Trophoblast cell (in vitro differentiated cells and primary cell): ENCODE results near the gene LIN28A.

ENCODE experiments used
- DNase-seq, 2 donors: peaks; one replicate each; pipeline ENCODE4 v3.0.0-alpha.2; 2016
- H2AFZ ChIP-seq: 2 replicates; pipeline ENCODE4 v1.6.1; 2013; ENCODE audit warnings: low read length, moderate library complexity, mild to moderate bottlenecking; ENCODE audit not compliant: insufficient read depth, poor library complexity
- H2AK5ac ChIP-seq: 2 replicates; pipeline ENCODE4 v1.6.1; 2013; ENCODE audit warnings: mild to moderate bottlenecking, low read length
- H2BK120ac ChIP-seq: 2 replicates; pipeline ENCODE4 v1.6.1; 2013; ENCODE audit warnings: low read length, mild to moderate bottlenecking, moderate library complexity; ENCODE audit not compliant: insufficient read depth, poor library complexity
- H2BK12ac ChIP-seq: 2 replicates; pipeline ENCODE4 v1.6.1; 2013; ENCODE audit warnings: mild to moderate bottlenecking, low read length, moderate library complexity
- H2BK5ac ChIP-seq: 2 replicates; pipeline ENCODE4 v1.6.1; 2013; ENCODE audit warnings: low read length, low read depth, moderate library complexity, mild to moderate bottlenecking; ENCODE audit not compliant: poor library complexity
- H3K14ac ChIP-seq: 2 replicates; pipeline ENCODE4 v1.6.1; 2013; ENCODE audit warnings: mild to moderate bottlenecking, low read length
- H3K18ac ChIP-seq: 2 replicates; pipeline ENCODE4 v1.6.1; 2013; ENCODE audit warnings: mild to moderate bottlenecking, low read length
- H3K23ac ChIP-seq: 2 replicates; pipeline ENCODE4 v1.6.1; 2013; ENCODE audit warnings: low read length
- H3K27ac ChIP-seq: 2 replicates; pipeline ENCODE4 v1.5.1; 2013; ENCODE audit warnings: low read depth, mild to moderate bottlenecking, inconsistent platforms, low read length, moderate library complexity
- H3K27me3 ChIP-seq: 2 replicates; pipeline ENCODE4 v1.6.1; 2013; ENCODE audit warnings: inconsistent platforms, mild to moderate bottlenecking, low read length, moderate library complexity; ENCODE audit not compliant: insufficient read depth
- H3K36me3 ChIP-seq, 2 experiments: 1 replicate in 1 of 2; 2 replicates in 1 of 2; pipeline ENCODE4 v1.6.1; 2013; ENCODE audit warnings: low read length in 2 of 2, mild to moderate bottlenecking in 2 of 2, moderate library complexity in 1 of 2; ENCODE audit not compliant: insufficient read depth in 2 of 2, control insufficient read depth in 1 of 2
- H3K4ac ChIP-seq: 2 replicates; pipeline ENCODE4 v1.6.1; 2013; ENCODE audit warnings: low read depth, mild to moderate bottlenecking, low read length, moderate library complexity
- H3K4me1 ChIP-seq, 2 experiments: 1 replicate in 1 of 2; 2 replicates in 1 of 2; pipeline ENCODE4 v1.6.1; 2013; ENCODE audit warnings: low read length in 2 of 2, mild to moderate bottlenecking in 2 of 2, moderate library complexity in 1 of 2; ENCODE audit not compliant: insufficient read depth in 2 of 2, control insufficient read depth in 1 of 2
- H3K4me2 ChIP-seq: 2 replicates; pipeline ENCODE4 v1.6.1; 2013; ENCODE audit warnings: inconsistent platforms, mild to moderate bottlenecking, low read length, moderate library complexity
- H3K4me3 ChIP-seq: 2 replicates; pipeline ENCODE4 v1.5.1; 2013; ENCODE audit warnings: mild to moderate bottlenecking, low read depth, low read length, inconsistent platforms
- H3K79me1 ChIP-seq: one replicate; pipeline ENCODE4 v1.6.1; 2013; ENCODE audit warnings: low read length
- H3K79me2 ChIP-seq: 2 replicates; pipeline ENCODE4 v1.6.1; 2013; ENCODE audit warnings: low read length, mild to moderate bottlenecking; ENCODE audit not compliant: control insufficient read depth, insufficient read depth, poor library complexity
- H3K9ac ChIP-seq: 2 replicates; pipeline ENCODE4 v1.6.1; 2013; ENCODE audit warnings: mild to moderate bottlenecking, low read length
- H3K9me3 ChIP-seq: 2 replicates; pipeline ENCODE4 v1.6.1; 2013; ENCODE audit warnings: low read depth, mild to moderate bottlenecking, control low read depth, inconsistent platforms, low read length; ENCODE audit not compliant: insufficient read depth
- H4K12ac ChIP-seq: 2 replicates; pipeline ENCODE4 v1.6.1; 2013; ENCODE audit warnings: low read depth, mild to moderate bottlenecking, low read length, moderate library complexity
- H4K8ac ChIP-seq: 2 replicates; pipeline ENCODE4 v1.6.1; 2013; ENCODE audit warnings: low read depth, mild to moderate bottlenecking, low read length, moderate library complexity
- H4K91ac ChIP-seq: one replicate; pipeline ENCODE4 v1.6.1; 2013; ENCODE audit warnings: low read depth, mild to moderate bottlenecking, low read length, moderate library complexity
- WGBS: extraction: QIAGEN DNeasy Blood & Tissue Kit; methylation state at CpG from one replicate; pipeline ENCODE4 v1.1.7; 2013; ENCODE audit warnings: missing lambda C conversion rate; ENCODE audit not compliant: insufficient read length, insufficient coverage; ENCODE audit errors: extremely low coverage; 5-methylcytosine and 5-hydroxymethylcytosine counted together

Gene LIN28A

GRCh38 chr1:26411624-26412074 lies 1.0 kb downstream of the LIN28A start:
- H2AK5ac ChIP-seq, result peak overlapping the region; percentile 8
- H3K4me3 ChIP-seq, result peak overlapping the region; percentile 73
- H3K18ac ChIP-seq, result peak overlapping the region; percentile 98
- peak overlapping the region; percentile 39 for H2BK12ac ChIP-seq
- peaks cover 30% of the 10 kb centered on the region for H3K79me2 ChIP-seq
- H3K79me1 ChIP-seq, result peaks cover 32% of the 10 kb centered on the region
- H2AFZ ChIP-seq, result no peak overlapping the region
- H2BK5ac ChIP-seq, result peak overlapping the region; percentile 96
- H4K8ac ChIP-seq, result peak overlapping the region; percentile 44
- WGBS, result no CpG with 5 or more reads among the region's 20 CpGs
- peak overlapping the region; percentile 98 for H3K4ac ChIP-seq
- peak overlapping the region; percentile 25 for H4K12ac ChIP-seq
- DNase-seq, result no peak
- H3K4me2 ChIP-seq, result peak overlapping the region; percentile 94
- H3K14ac ChIP-seq, result peak overlapping the region; percentile 96
- H3K9ac ChIP-seq, result peak overlapping the region; percentile 20
- H3K36me3 ChIP-seq, result peaks cover 0 to 2% of the 10 kb centered on the region in 2 experiments
- H3K23ac ChIP-seq, result no peak overlapping the region
- no peaks in the 10 kb centered on the region for H3K9me3 ChIP-seq
- peak overlapping the region; percentile 83 for H3K27ac ChIP-seq
- H2BK120ac ChIP-seq, result peak overlapping the region; percentile 98
- peak overlapping the region; percentile 98 for H4K91ac ChIP-seq
- H3K4me1 ChIP-seq, result peaks cover 27 to 37% of the 10 kb centered on the region in 2 experiments
- no peaks in the 10 kb centered on the region for H3K27me3 ChIP-seq

GRCh38 chr1:26412180-26412840 lies 1.7 kb downstream of the LIN28A start:
- peak overlapping the region; percentile 44 for H4K8ac ChIP-seq
- H3K9me3 ChIP-seq, result no peaks in the 10 kb centered on the region
- H3K79me2 ChIP-seq, result peaks cover 30% of the 10 kb centered on the region
- H3K4me1 ChIP-seq, result peaks cover 29 to 41% of the 10 kb centered on the region in 2 experiments
- DNase-seq, result no peak
- peak overlapping the region; percentile 24 for H4K12ac ChIP-seq
- peak overlapping the region; percentile 98 for H3K4ac ChIP-seq
- peak overlapping the region; percentile 39 for H2BK12ac ChIP-seq
- H3K18ac ChIP-seq, result peak overlapping the region; percentile 98
- H3K79me1 ChIP-seq, result peaks cover 32% of the 10 kb centered on the region
- peak overlapping the region; percentile 73 for H3K4me3 ChIP-seq
- peak overlapping the region; percentile 83 for H3K27ac ChIP-seq
- peaks cover 0 to 2% of the 10 kb centered on the region in 2 experiments for H3K36me3 ChIP-seq
- H3K14ac ChIP-seq, result peak overlapping the region; percentile 96
- no CpG with 5 or more reads among the region's 9 CpGs for WGBS
- H3K27me3 ChIP-seq, result no peaks in the 10 kb centered on the region
- peak overlapping the region; percentile 8 for H2AK5ac ChIP-seq
- H4K91ac ChIP-seq, result peak overlapping the region; percentile 98
- H2BK5ac ChIP-seq, result peak overlapping the region; percentile 96
- H2BK120ac ChIP-seq, result peak overlapping the region; percentile 98
- H3K23ac ChIP-seq, result no peak overlapping the region
- peak overlapping the region; percentile 27 for H2AFZ ChIP-seq
- H3K4me2 ChIP-seq, result peak overlapping the region; percentile 94
- peak overlapping the region; percentile 20 for H3K9ac ChIP-seq

- H3K9ac ChIP-seq, result no peak overlapping the region
- H3K79me1 ChIP-seq, result peaks cover 37% of the 10 kb centered on the region
- no peak overlapping the region for H3K14ac ChIP-seq
- peaks cover 33 to 46% of the 10 kb centered on the region in 2 experiments for H3K4me1 ChIP-seq
- H2BK12ac ChIP-seq, result peak overlapping the region; percentile 16
- H4K12ac ChIP-seq, result no peak overlapping the region
- no CpG with 5 or more reads among the region's 1 CpG for WGBS
- peaks cover 31% of the 10 kb centered on the region for H3K79me2 ChIP-seq
- H3K27ac ChIP-seq, result peak overlapping the region; percentile 28
- H2AK5ac ChIP-seq, result peak overlapping the region; percentile 19
- H2BK5ac ChIP-seq, result no peak overlapping the region
- peak overlapping the region; percentile 11 for H3K18ac ChIP-seq
- no peak overlapping the region for H2AFZ ChIP-seq
- no peaks in the 10 kb centered on the region for H3K9me3 ChIP-seq
- no peak overlapping the region for H4K8ac ChIP-seq
- no peak for DNase-seq
- no peaks in the 10 kb centered on the region for H3K27me3 ChIP-seq
- H3K4ac ChIP-seq, result peak overlapping the region; percentile 37
- H3K36me3 ChIP-seq, result peaks cover 0 to 2% of the 10 kb centered on the region in 2 experiments
- H3K4me3 ChIP-seq, result no peak overlapping the region
- peak overlapping the region; percentile 94 for H3K4me2 ChIP-seq
- no peak overlapping the region for H3K23ac ChIP-seq
- H2BK120ac ChIP-seq, result no peak overlapping the region
- H4K91ac ChIP-seq, result peak overlapping the region; percentile 12
Measured at GRCh38 chr1:26413031-26413430, 2.4 kb downstream of the LIN28A start.

- H3K4me1 ChIP-seq, result peaks cover 28 to 33% of the 10 kb centered on the region in 2 experiments
- H4K8ac ChIP-seq, result no peak overlapping the region
- H4K12ac ChIP-seq, result peak overlapping the region; percentile 32
- no peak overlapping the region for H2AK5ac ChIP-seq
- peak overlapping the region; percentile 56 for H2BK5ac ChIP-seq
- H3K18ac ChIP-seq, result no peak overlapping the region
- H3K27me3 ChIP-seq, result no peaks in the 10 kb centered on the region
- peak; percentile 96 to 98 for DNase-seq
- peaks cover 17% of the 10 kb centered on the region for H3K79me1 ChIP-seq
- H3K27ac ChIP-seq, result peak overlapping the region; percentile 98
- no peak overlapping the region for H4K91ac ChIP-seq
- peak overlapping the region; percentile 52 for H3K4ac ChIP-seq
- no CpG with 5 or more reads among the region's 9 CpGs for WGBS
- no peak overlapping the region for H3K4me3 ChIP-seq
- peak overlapping the region; percentile 70 for H2BK12ac ChIP-seq
- H3K4me2 ChIP-seq, result peak overlapping the region; percentile 44
- H2AFZ ChIP-seq, result no peak overlapping the region
- H3K36me3 ChIP-seq, result peaks cover 0 to 2% of the 10 kb centered on the region in 2 experiments
- no peak overlapping the region for H3K23ac ChIP-seq
- peak overlapping the region; percentile 62 for H3K14ac ChIP-seq
- H3K79me2 ChIP-seq, result peaks cover 11% of the 10 kb centered on the region
- H3K9ac ChIP-seq, result no peak overlapping the region
- H2BK120ac ChIP-seq, result peak overlapping the region; percentile 54
- no peaks in the 10 kb centered on the region for H3K9me3 ChIP-seq
Measured at GRCh38 chr1:26417111-26417759, 6.6 kb downstream of the LIN28A start.
